ENCODE results near the gene TRMT1.

TRMT1 gene

DNA sequence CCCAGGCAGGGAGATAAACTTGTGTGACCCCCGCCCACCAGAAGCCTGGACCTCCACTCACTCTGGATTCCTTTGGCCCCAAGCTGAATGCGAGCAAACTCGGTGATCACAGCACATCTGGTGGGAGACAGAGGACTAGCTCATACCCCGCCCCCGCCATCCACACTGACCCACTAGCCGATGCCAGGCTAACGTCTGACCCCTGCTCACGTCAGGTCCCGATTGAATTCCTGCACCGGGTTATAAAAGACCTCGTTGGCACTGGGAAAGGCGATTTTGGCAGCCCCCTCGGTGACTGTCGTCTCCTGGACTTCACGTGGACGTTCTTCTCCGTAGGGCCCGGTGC is 631 bp downstream of the TRMT1 start:
- no peaks in the 10 kb centered on the region for H3K9me3 Mint-ChIP-seq
- no peak for ATAC-seq (replicated peaks)
- peak overlapping the region; percentile 86 to 91 for H3K27ac Mint-ChIP-seq
- peak overlapping the region; percentile 89 to 93 for H3K4me3 Mint-ChIP-seq
- peaks cover 45% of the 10 kb centered on the region for H3K36me3 Mint-ChIP-seq (ENCODE audit: insufficient read depth)
- H3K27me3 Mint-ChIP-seq = no peaks in the 10 kb centered on the region
- DNase-seq = no peak
- peaks cover 31 to 40% of the 10 kb centered on the region in 2 donors for H3K4me1 Mint-ChIP-seq (ENCODE audit: low read depth in 2 of 2)

DNA sequence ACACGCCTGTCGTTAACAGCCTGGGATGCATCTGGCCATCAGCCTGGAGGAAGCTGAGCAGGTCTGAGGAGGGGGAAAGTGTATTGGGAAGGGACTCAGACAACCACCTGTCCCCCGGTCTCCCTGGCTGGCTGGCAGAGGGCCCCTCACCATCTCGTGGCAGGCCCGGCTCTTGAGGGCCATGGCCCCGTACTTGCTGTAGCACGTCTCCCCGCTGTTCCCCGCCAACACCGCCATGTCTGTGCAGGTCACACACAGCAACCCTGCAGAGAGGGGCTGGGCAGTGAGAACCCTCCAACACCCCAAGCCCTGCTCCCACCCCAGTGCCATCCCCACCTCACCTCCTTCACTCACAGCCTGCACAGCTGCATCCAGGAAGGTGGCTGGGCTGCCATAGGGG is 4.0 kb downstream of the TRMT1 start:
- Mint-ChIP-seq H3K27me3 (no peaks in the 10 kb centered on the region), H3K27ac (no peak overlapping the region), H3K9me3 (no peaks in the 10 kb centered on the region), H3K4me1 (ENCODE audit: low read depth in 2 of 2) (peaks cover 11 to 19% of the 10 kb centered on the region in 2 donors), H3K4me3 (no peak overlapping the region), H3K36me3 (ENCODE audit: insufficient read depth) (peaks cover 46% of the 10 kb centered on the region)
- DNase-seq = no peak
- ATAC-seq (replicated peaks) = no peak

DNA sequence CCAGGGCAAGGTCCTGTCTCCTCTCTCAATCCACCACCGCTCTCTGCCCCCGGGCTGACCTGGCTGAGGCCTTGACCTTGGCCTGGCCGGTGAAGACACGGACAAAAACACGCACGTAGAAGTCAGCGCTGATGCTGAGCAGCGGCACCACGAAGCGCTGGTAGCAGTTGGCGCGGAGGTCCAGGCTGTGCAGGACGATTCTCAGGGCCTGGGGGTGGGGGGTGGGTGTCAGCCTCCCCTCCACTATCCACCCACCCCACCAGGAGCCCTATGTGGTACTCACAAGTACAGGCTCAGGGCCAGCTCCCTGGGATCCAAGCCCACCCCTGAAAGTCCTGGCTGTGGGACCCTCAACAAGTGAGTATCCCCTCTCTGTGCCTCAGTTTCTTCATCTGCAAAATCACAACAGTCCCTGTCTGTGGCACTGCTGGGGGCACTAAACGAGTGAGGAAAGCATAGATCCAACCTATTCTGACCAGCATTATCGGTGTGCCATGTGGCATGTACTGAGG is 6.4 kb downstream of the TRMT1 start:
- Mint-ChIP-seq H3K27ac (no peak overlapping the region), H3K27me3 (no peaks in the 10 kb centered on the region), H3K9me3 (no peaks in the 10 kb centered on the region), H3K4me3 (no peak overlapping the region), H3K4me1 (ENCODE audit: low read depth in 2 of 2) (peaks cover 0 to 3% of the 10 kb centered on the region in 2 donors), H3K36me3 (ENCODE audit: insufficient read depth) (peaks cover 39% of the 10 kb centered on the region)
- DNase-seq (no peak), ATAC-seq (replicated peaks) (no peak)

DNA sequence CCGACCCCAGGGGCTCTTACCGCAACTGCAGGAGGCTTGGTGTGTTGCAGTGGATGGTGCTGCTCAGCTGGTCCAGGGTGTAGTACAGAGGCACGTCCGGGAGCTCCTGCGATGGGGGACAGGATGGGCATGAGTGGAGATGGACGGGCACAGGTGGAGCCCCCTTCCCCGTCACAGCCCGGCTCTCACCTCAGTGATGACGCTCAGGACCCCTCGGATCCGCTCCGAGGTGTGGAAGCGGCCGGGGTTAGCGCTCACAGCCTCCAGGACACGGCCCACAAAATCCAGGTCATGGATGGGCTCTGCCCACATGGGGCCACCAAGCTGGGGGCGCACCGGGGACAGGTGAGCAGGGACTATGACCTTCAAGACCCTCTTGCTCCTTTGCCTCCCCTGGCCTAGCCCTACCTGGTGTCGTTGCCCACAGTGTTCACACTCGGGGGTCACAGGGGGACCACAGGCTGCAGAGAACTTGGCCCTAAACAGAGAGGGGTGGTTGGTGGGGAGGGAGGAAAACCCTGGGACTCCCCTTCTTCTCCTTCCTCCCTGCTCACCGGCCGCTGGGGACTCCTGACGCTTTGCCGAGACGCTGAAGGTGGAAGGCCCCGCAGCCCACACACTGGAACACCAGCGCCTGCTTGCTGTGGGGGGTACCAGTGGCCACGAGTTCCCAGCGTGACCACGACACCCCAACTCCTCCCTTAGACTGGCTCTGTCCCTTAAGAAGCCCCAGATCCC is 7.0 kb downstream of the TRMT1 start:
- Mint-ChIP-seq H3K9me3 (no peaks in the 10 kb centered on the region), H3K36me3 (ENCODE audit: insufficient read depth) (peaks cover 39% of the 10 kb centered on the region), H3K4me1 (ENCODE audit: low read depth in 2 of 2) (peaks cover 4 to 5% of the 10 kb centered on the region in 2 donors), H3K27ac (no peak overlapping the region), H3K27me3 (no peaks in the 10 kb centered on the region), H3K4me3 (no peak overlapping the region)
- DNase-seq = no peak
- no peak for ATAC-seq (replicated peaks)

DNA sequence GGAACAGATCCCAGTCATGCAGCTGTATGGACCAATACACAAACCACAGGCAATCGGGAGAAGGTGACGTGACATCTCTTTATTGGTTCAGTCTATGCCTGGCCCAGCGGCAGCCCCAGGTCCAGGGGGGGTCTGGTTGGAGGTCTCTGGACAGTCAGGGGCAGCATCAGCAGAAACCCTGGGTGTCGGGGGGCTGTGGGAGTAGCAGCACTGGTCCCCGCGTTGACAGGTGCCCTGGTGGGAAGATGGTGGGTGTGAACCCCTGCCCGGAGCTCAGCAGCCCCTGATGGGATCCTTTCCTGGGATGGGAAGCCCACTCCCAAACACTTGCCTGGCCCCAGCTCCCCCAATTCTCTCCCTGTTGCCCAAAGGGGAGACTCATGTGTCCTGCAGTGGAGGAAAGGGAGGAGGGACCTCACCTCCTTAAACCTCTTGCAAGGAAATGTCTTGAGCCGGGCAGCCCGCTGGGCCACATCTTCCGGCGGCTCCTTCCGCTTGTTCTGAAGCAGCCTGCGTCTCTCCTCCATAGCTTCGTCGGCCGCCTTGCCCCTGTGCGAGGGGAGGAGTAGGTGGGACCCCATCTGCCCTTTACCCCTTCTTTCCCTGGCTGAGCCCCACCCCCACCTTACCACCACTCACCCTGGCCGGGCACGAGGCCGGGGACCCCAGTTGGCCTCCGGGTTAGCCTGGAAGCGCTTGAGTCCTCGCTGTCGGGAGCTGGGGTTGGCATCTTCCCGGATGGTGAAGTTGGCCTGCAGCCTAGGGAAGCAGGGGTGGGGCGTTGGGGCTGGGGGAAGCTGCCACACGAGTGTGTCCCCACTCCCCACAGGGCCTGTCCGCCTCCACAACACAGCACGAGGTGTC is 11.5 kb downstream of the TRMT1 start:
- Mint-ChIP-seq H3K27me3 (no peaks in the 10 kb centered on the region), H3K9me3 (no peaks in the 10 kb centered on the region), H3K4me1 (ENCODE audit: low read depth in 2 of 2) (peaks cover 19 to 20% of the 10 kb centered on the region in 2 donors), H3K4me3 (peak overlapping the region; percentile 83 to 85), H3K36me3 (ENCODE audit: insufficient read depth) (peaks cover 31% of the 10 kb centered on the region), H3K27ac (peak overlapping the region; percentile 46 to 84)
- peak; percentile 5 for ATAC-seq (replicated peaks)
- DNase-seq = no peak

DNA sequence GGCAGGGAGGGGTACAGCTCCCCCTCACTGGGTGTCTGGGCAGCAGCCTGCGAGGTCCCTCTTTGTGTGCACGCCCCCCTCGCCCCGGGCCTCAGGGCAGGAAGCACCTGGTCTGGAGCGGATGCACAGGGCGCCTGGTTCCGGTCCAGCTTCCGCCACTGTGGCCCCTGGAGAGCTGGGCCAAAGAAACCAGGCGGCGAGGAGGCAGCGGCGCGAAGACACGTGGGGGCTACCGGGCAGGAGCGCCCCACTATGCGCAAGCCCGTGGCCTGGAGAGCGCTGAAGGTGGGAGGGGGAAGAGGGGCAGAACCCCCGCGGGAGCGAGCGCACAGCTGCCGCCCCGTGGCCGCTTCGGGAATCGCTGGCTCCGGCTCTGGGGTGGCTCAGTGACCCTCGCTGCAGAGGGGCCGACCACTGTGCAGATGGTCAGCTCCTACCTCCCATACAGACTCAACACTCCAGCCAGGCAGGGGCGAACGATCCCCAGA is 12.1 kb downstream of the TRMT1 start:
- Mint-ChIP-seq H3K36me3 (ENCODE audit: insufficient read depth) (peaks cover 38% of the 10 kb centered on the region), H3K27ac (peak overlapping the region; percentile 46 to 84), H3K4me1 (ENCODE audit: low read depth in 2 of 2) (peaks cover 24 to 26% of the 10 kb centered on the region in 2 donors), H3K9me3 (no peaks in the 10 kb centered on the region), H3K4me3 (peak overlapping the region; percentile 83 to 85), H3K27me3 (no peaks in the 10 kb centered on the region)
- DNase-seq (peak; percentile 46 to 52 (median 52)), ATAC-seq (replicated peaks) (peak; percentile 25)

DNA sequence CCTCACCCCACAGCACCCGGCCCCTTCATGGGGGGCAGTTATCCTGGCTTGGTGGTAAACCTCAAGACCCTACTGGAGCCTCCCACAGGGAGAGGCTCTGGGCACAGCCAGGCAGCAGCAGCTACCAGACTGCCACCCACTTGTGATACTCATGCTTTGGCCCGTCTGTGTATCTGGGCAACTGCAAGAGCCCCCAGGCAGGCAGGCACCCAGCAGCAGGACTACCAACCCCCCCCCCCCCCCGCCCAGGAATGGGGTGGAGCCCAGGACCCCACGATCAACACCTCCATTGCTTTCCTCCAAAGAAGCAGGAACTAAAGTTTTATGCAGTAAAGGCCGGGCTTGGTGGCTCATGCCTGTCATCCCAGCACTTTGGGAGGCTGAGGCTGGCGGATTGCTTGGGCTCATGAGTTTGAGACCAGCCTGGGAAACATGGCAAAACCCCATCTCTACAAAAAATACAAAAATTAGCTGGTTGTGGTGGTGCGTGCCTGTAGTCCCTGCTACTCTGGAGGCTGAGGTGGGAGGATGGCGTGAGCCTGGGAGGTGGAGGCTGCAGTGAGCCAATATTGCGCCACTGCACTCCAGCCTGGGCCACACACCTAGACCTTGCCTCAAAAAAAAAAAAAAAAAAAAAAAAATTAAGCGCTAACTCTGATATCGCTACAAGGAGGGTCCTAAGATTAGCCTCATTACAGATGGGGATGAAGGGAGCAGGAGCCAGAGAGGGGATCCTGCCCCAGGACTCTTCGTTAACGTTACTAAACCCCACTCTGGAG is 12.8 kb downstream of the TRMT1 start:
- Mint-ChIP-seq H3K4me3 (peak overlapping the region; percentile 83 to 85), H3K27ac (peak overlapping the region in 1 of 2 donors; percentile 26), H3K9me3 (no peaks in the 10 kb centered on the region), H3K27me3 (peaks cover 0 to 3% of the 10 kb centered on the region in 2 donors), H3K4me1 (ENCODE audit: low read depth in 2 of 2) (peaks cover 24 to 29% of the 10 kb centered on the region in 2 donors), H3K36me3 (ENCODE audit: insufficient read depth) (peaks cover 43% of the 10 kb centered on the region)
- no peak for DNase-seq
- ATAC-seq (replicated peaks) = no peak

DNA sequence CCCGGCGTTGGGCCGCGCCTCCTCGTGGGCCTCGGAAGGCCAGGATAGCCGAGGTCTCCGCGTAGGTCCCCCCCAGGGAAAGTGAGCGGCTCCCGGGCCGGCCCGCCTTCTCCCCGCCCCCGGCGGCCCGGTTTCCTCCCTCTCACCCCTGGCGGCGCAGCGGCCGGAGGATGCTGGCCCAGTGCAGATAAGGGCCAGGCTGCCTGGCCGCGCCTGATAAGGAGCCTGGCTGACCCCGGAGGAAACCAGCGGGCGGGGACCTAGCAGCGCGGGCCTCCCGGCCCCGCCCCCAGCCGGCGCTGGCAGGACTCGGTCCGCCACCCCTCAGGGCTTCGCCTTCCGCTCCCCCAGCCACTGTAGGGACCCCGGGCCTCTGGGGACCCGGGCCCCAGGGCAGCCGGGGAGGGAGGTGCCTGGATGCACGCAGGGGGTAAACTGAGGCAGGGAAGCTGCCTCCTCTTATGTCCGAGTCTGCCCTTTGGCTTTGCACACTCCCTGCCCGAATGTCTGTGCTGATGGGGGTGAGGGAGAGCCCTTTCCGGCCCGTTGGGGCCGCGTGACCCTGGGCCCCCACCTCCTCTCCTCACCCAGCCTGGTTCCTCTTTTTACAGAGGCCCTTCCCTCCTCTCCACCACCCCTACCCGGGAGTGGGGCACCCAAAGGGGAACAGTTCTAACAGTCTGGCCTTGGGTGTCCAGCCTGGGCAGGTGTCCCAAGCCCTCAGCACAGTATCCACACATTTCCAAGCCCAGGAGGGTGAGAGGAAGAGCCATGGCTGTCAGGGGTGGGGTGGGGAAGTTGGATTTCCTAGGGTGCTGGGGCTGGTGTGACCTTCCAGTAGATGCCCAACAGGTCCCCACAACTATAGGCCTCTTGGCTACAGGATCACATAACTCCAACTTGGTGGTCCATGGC is 13.6 kb downstream of the TRMT1 start, which contains the start of gene LYL1:
Gene LYL1, minus strand, starts transcription at position 193 of the 915 bp plus-strand sequence. CDS start 1,687 bp downstream, outside the sequence.
- Mint-ChIP-seq H3K4me3 (peak within 1 kb of the TSS; percentile 72 to 83), H3K4me1 (ENCODE audit: low read depth in 2 of 2) (peaks cover 32 to 34% of the 10 kb centered on the region in 2 donors), H3K27ac (peak within 1 kb of the TSS; percentile 54 to 81), H3K9me3 (no peaks in the 10 kb centered on the region), H3K27me3 (peaks cover 7 to 11% of the 10 kb centered on the region in 2 donors), H3K36me3 (ENCODE audit: insufficient read depth) (peaks cover 48% of the 10 kb centered on the region)
- ATAC-seq (replicated peaks) = peak; percentile 5
- DNase-seq = no peak

DNA sequence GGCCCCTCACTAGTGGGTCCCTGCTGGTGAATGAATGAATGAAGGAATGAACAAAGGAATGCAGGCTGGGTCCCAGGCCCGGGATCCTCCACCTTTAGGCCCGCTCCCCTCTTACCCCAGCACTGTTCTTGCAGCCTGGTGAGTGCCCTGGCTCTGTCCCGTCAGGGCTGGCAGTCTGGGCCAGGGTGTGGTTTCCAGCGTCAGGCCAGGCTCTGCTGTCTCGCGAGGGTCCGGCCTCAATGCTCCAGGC is 14.2 kb downstream of the TRMT1 start:
- Mint-ChIP-seq H3K27ac (peak overlapping the region in 1 of 2 donors; percentile 81), H3K27me3 (peaks cover 7 to 16% of the 10 kb centered on the region in 2 donors), H3K36me3 (ENCODE audit: insufficient read depth) (peaks cover 43% of the 10 kb centered on the region), H3K4me1 (ENCODE audit: low read depth in 2 of 2) (peaks cover 34% of the 10 kb centered on the region in 2 donors), H3K9me3 (no peaks in the 10 kb centered on the region), H3K4me3 (peak overlapping the region; percentile 72 to 83)
- no peak for ATAC-seq (replicated peaks)
- no peak for DNase-seq

DNA sequence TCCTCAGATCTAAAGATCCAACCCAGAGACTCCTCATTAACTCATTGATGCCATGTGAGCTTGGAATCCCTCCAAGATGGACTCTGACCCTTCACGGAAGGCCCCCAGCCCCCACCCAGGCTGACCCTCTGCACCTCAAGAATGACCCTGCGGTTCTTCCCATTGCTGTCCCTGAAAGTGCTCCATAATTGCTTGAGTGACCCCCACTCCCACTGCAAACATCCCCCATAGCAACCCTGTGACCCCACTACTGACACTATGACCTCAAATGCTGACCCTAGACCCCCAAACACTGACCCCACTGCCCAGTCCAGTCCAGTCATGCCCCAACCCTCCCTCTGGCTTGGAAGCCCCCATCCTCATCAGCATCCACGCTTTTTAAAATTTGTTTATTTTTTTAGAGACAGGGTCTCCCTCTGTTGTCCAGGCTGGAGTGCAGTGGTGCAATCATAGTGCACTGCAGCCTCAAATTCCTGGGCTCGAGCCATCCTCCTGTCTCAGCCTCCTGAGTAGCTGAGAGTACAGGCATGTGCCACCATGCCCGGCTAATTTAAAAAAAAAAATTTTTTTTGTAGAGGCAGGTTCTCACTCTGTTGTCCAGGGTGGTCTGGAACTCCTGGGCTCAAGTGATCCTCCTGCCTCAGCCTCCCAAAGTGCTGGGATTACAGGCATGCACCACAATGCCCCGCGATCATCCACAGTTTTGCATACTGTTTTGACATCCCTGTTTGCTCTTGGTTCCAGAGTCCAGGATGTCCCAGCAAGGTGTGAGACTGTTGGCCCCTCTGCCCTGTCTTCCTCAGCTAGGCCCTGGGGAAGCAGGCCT is 14.7 kb downstream of the TRMT1 start:
- Mint-ChIP-seq H3K27ac (peak overlapping the region; percentile 54 to 81), H3K9me3 (no peaks in the 10 kb centered on the region), H3K4me3 (peak overlapping the region; percentile 72 to 83), H3K4me1 (ENCODE audit: low read depth in 2 of 2) (peaks cover 35 to 38% of the 10 kb centered on the region in 2 donors), H3K36me3 (ENCODE audit: insufficient read depth) (peaks cover 42% of the 10 kb centered on the region), H3K27me3 (peaks cover 7 to 16% of the 10 kb centered on the region in 2 donors)
- ATAC-seq (replicated peaks) (no peak), DNase-seq (no peak)

DNA sequence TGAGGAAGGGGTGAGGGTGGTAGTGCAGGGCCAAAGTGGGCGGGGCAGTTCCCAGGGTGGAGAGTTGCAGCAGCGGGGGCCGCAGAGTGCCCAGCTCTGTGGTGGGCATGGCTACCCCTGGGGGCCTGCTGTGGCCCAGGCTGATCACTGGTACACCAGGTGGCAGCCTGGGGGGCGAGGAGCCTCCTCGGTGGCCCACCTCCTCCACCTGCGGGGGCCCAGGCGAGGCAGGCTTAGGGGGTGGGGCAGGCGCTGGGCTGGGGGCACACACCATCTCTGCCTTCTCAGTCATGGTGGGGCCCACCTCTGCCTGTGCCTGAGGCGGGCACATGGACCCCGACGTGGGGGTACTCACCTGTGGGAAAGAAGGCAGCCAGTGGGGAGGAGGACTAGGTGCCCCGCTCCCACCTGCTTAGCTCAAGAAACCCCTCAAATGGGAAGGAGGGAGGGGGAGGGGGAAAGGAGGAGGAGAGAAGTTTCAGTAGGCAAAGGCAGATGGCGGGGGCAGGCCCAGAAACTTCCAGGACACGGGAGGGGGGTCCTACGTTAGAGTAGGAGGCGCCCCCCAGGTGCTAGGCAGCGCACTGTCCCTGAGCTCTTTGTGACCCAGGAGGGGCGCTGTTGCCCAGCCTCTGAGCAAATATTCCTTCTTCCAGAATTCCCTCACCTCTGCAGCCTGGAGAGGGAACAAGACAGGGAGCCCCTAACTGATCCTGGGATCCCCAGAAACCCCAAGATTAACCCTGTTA is 15.5 kb downstream of the TRMT1 start:
- Mint-ChIP-seq H3K27ac (peak overlapping the region in 1 of 2 donors; percentile 81), H3K9me3 (no peaks in the 10 kb centered on the region), H3K27me3 (peaks cover 11 to 23% of the 10 kb centered on the region in 2 donors), H3K4me3 (peak overlapping the region; percentile 82 to 83), H3K36me3 (ENCODE audit: insufficient read depth) (peaks cover 42% of the 10 kb centered on the region), H3K4me1 (ENCODE audit: low read depth in 2 of 2) (peaks cover 39 to 41% of the 10 kb centered on the region in 2 donors)
- DNase-seq = no peak
- ATAC-seq (replicated peaks) = no peak

Measured in effector memory CD8-positive, alpha-beta T cell (primary cell).